NCI-H345 treated with DMSO at 0.1 percent for 48 hours (cell line): Measurements from ENCODE around the gene FYCO1.

Experiments used
- DNase-seq: peaks from one replicate; lab custom pipeline; 2025; ENCODE audit not compliant: unreplicated experiment; lab: John Stamatoyannopoulos, UW

The FYCO1 gene

DNA sequence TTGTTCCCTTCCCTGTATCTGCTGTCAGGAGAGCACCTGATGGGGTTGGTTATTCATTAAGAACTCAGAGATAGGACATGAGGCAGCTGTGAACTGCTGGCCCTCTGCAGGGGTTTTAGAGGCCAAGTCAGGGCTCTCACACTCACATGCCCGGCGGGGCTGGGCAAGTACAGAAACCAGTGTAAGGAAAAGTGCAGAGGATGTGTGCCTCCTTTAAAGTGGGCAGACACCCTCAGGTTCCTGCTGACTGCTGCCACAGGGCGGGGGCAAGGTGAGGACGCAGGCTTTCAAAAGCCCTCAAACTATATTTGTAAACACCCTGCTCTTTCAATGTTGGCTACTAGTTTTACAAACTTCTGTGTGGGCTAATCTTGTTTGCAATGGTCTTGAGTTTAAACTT, 30.0 kb downstream of the FYCO1 start:
- DNase-seq = no peak

DNA sequence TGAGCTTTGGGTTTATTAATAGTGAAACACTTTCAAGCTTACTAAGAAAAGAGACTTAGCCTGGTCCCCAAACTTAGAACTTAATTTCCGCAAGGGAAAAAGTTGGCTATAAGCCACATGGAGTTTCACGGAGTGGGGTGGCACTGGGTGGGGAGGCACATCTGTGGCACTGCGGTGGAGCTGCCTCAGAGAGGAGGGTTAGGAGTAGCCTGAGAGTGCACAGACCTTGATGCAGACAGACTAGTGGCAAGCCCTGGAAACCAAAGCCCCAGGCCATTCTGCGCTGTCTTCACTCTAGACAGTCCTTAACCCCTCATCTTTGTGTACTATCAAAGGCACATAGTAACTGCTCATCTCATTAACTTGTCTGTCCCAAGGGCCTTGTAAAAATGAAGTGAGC, 30.4 kb downstream of the FYCO1 start:
- no peak for DNase-seq

DNA sequence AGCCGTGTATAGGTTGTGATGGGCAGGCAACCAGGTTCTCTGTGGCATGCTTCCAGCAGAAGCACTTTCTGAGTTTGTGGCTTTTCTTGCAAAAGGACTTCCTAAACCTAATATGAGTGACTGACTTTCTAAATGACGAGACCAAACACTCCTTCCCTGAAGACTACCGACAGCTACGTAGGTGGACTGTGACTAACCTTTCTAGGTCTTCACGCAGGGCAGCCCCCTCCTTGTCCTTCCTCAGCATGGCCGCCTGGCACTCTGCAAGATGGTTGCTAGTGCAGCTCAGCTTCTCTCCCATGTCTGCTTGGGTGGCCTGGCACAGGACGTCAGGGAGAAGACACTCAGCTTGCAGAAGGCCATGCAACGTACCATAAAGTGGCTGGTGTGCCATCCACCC, 31.5 kb downstream of the FYCO1 start:
- no peak for DNase-seq

DNA sequence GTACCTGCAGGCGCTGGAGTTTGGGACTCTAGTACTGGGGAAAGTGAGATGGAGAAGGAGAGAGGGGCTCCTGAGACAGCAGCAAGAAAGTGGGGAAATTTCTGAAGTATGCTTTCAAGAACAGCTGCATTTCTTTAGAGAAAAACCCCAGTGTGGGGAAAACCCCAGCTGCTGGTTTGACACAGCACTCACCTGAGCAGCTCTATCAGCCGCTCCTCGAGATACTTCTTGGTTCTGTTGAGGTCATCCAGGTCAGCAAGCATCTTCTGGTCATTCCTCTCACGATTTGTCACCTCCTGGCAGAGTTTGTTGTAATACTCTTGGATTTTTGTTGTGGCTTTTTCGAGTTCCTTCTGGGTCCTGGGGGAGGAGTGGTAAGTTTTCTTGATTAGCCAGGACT, 33.6 kb downstream of the FYCO1 start:
- no peak for DNase-seq

DNA sequence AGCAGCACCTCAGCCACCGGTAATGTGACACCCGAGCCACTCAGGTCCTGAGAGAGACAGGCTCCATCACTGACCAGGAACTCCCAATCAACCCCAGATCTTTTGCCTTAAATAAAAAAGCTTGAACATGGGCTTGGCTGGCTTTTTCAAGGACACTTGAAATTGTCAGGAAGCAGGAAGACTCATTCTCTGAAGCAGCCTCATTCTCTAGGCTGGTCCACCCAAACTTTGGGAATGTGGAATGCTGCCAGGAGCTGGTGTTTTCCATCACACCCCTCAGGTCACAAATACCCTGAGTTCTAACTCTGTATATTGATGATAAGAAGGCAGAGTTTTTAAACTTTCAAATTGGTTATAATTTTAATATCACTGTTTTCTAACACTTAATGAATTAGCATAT, 35.3 kb downstream of the FYCO1 start:
- no peak for DNase-seq

DNA sequence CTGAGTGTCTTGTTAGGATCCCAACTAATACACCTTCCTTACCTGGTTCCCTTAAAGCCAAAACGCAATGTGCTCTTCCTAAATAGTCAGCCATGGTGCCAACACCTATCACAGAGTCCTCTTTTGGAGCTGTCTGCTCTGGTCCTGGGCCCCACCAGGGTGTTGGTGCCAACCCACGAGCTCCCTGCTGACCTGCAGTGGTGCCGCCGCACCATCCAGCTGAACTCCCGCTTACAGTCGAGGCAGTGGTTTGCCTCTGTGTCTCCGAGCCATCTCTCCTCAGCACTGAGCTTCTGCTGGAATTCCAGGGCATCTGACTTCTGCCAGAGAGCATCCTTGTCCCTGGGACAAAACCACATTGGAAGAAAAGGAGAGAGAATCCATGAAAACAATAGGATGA, 36.4 kb downstream of the FYCO1 start:
- DNase-seq = no peak

DNA sequence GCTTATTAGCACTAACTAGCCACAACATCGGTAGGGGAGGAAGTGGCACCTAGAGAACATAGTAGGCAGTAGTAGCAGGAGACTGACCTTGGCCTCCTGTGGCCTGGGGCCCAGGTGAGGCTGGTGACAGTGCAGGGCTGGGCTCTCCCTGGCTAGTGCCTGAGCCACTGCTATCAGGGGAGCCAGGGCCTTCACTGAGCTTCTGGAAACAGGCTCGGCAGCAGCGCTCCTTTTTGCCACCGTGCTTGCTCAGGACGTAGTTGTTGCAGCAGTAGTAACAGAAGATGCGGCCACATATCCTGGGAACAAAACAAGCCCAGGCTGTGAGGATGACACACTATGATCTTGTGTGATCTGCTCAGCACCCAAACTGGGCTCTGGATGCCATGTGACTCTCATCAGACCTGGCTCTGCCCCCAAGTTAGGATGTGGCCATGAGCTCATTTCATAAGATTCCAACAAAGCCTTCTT, 37.3 kb downstream of the FYCO1 start:
- DNase-seq = no peak

DNA sequence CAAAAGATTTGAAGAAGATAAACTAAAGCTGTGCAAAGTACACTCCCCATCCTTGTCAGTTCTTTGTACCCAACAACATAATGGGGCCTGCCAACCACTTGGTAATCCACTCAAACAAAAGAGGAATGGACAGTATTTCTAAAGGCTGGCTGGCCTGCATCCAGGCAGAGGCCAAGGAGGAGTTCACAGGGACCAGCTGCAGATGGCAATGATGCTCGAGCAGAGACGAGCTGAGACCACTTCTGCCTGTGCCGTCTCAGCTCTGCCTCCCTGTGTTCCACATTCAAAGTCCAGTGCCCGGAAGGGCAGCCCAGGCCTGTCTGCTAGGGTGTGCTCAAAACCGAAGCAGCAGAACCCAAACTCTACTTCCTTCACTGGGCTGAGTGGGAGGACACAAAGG, 38.0 kb downstream of the FYCO1 start:
- DNase-seq = no peak

DNA sequence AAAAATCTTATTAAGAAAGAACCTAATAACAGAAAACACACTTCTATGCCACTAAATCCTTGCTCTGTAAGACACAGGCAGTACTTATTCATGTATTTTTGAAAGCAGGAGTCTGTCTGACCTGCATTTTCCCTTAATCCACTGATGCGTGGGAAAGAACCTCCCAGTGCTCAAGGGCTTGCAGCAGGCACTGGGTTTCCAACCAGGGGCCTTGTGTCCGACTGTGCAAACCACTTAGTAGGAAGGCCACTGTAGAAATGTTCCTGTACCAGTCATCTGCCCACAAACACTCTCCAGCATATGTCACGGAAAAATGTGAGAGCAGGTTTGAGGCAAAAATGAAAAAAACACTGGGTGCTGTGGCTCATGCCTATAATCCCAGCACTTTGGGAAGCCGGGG, 39.9 kb downstream of the FYCO1 start:
- DNase-seq = no peak

DNA sequence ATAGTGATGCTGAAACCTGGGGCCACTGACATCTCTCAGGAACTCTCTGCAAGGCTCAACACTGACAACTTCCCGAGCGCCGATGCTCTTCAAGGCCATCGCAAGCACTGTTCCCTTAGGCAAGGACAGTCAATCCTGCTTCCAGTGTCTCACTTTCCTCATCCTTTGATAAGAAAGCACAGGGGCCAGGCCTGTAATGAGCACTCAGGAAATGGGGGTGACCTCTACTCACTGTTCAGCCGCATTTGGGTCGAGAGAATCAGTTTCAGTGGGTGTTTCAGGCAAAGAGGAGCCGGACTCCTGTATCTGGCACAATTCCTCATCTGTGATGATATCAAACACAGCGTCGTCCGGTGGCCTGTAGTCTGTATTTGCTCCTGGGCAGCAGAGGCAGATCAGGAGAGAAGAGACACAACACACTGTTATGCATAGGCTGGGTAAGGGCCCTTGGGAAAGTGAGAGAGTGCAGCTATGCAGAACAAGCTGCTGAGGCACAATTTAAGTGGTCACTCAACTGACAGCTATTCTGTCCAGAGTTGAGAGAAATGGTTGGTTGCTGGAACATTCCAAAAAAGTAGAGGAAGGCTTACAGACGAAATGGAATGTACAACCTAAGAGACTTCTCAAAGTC, 40.5 kb downstream of the FYCO1 start:
- no peak for DNase-seq

DNA sequence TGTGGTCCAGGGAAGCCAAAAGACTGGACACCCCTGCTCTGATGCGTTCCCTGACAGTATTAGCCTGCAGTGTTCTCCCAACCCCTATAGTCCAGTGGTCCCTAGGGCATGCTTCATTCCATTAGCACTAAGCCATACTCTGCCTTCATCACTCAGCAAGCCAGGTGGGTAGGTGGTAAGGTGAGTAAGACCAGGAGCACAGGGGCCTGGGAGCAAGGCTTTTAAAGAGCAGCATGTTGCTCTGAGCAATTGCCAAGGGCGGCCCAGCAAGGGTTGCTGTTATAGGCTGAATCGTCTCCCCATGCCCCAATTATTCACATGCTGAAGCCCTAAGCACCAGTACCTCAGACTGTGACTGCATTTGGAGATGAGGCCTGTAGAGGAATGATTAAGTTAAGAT, 41.3 kb downstream of the FYCO1 start:
- DNase-seq = no peak

DNA sequence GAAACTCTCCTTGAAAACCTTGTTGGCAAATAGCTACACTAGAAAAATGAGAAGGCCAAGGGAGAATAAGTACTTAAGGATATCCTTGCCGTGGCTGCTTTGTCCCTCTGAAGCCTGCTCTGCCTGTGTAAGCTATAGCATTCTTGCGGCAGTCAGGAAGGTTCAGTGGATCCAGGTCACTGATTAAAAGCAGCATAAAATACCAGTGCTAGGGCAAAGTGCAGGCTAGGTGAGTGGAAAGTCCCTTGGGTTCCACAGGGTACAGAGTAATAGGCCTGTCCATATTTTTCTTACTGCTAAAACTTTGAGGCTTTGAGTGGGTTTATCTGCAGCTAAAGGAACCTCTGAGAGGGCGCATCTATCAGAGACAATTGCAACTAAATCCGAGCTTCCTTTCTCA, 42.1 kb downstream of the FYCO1 start:
- DNase-seq = no peak

DNA sequence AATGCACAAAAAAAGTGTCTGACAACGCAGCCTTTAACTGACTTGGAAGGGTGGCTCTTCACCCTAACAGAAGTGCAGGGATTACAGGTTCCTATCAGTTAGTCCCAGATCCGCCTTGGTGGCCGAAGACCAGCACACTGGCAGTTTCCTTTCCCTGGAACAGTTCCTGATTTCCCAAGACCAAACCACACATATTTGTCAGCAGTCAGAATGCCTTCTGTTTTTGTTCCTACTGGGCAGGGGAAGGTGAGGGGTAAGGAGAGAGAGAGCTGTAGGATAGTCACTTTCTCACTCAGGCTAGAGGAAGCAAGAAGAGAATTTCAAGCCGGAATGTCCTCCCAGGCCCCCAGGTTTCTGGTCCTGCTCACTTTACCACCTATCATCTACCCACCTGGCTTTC, 43.2 kb downstream of the FYCO1 start:
- no peak for DNase-seq

DNA sequence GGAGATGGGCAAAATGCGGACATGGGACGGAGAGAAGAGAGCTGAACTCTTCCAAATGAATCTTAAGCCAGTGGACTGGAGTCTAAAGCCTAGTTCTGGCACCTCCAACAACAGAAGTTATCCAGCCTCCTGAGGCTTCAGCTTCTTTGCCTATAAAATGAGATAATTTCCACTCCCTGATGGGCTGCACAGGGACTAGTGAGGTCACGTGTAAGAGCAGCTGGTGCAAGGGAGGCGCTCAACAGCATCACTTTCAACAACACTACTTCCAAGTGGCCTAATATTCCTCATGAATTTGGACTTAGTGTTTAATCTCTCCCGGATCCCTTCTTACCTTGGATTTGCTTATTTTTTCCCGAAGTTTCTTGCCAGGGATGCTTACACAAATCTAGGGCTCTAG, 43.7 kb downstream of the FYCO1 start:
- no peak for DNase-seq

DNA sequence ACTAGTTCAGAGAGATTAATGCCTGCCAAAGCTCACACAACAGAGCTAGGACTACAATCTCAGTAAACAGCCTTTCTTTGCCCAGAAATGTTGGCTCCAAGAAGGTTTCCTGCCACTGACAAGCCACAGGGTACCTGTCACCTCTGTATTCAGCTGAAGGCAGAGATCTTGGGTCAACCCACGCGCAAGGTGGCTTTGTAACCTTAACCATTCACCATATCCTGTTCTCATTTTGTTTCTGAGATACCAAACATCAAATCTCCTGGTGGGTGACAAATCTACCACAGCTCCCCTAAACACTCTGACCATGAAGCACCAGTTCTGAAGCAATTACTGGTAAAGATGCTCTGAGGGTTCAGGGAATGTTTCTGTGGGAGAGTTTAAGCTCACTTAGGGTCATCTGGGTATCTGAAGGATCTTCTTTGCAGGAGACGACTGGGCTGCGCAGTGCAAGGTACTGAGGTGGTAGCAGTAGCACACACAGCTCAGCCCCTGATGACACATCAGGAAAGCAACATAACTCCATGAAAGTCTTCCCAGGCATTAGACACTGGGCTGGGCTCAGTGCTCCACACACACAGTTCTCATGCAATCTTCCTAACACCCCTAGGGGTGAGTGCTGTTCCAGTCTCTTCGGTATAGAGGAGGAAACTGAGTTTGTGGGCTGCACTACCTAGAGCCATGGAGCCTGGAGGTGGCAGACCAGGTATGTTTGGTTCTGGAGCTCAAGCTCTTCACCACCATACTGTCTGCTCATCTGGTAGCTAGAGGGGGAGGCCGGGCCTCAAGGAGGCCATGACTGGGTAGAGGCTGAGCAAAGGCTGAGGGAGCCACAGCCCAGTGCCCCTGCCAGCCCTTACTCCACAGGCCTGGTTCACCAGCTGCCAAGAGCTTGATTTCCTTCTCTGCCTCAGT, 44.7 kb downstream of the FYCO1 start:
- no peak for DNase-seq

DNA sequence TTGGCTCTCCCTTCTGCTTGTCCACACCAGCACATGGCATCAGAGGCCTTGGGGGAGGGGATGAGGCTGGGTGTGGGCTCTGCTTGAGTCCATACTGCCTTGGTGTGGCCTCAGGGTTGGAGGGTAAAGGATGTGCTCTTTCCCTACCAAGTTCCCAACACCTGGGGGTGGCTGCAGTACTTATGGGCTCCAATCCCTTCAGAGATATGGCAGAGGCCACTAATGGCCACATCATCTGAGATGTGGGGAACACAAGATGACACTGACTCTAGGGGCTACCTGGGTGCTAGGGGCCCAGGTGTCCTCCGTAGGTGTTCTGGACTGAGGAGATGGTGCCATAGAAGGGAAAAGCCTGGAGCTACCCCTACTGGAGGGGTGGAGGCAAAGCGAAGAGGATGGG, 45.5 kb downstream of the FYCO1 start:
- no peak for DNase-seq

DNA sequence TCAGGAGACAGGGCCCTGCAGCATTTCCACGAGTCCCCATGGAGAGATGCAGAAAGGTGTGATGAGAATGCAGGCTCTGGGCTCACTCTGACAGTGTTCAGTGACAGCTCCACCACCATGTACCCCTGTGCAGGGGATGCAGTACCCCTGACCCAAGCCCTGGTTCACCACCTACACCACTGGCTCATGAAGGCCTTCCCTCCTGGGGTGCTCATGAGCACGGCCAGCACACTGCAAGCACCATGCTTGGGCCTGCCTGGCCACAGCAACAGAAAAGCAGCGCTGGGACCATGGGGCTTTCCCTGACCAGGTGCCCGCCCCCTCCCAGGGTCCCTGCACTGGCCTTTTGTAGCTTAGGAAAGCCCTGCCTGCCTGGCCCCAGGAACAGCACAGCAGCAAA, 46.2 kb downstream of the FYCO1 start:
- DNase-seq = no peak

DNA sequence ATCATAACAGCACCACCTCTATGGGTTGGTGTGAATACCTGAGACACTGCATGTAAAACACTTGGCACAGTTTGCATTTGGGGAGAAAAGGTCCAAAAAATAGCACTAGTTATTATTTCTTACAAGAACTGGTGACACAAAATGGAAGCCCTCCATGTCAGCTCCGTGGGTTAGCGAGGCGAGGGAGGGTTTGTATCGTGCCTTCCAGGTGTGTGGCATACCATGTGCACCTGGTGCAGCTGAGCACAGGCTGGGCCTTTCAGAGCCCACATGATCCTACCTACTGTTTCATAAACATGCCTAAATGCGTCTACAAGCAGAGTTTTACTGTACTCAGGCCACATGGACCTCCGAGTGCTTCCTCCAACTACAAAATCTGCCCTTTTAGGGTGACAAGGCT, 46.7 kb downstream of the FYCO1 start:
- DNase-seq = no peak

DNA sequence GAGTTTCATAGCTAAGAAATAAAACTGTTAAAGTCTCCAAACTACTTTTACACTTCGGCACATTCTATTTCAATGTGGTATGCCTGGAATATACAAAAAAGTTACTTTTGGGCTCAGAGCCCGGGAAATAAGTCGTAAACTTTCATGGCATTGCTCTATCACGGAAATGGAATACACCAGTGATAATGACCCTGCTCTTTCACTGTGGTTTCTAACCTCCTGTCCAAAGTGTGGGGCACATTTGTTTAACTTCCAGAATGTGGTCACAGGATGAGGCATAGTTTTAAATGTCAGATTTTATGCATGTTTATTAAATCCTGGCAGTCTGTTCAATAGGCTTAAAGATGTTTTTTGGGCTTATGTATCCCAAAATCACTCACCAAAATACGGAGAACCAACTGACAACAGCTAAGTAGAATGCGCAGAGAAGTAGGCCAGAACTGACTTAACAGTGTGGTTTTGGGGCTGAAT, 47.3 kb downstream of the FYCO1 start:
- no peak for DNase-seq

DNA sequence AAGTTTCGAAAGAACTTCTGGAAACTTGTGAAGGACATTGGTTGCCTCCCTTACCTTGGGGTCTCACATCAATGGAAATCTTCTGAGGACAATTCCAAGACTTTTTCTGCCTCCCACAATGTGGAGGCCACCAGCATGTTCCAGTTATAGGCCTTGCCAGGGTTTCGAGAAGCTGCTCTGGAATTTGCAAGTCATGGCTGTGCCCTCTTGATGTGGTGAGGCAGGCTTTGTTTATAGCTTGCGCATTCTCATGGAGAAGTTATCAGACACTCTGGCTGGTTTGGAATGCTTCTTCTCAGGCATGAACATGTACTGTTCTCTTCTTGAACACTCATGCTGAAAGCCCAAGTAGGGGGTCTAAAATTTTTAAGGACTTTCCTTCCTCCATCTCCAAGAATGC, 48.3 kb downstream of the FYCO1 start:
- no peak for DNase-seq

DNA sequence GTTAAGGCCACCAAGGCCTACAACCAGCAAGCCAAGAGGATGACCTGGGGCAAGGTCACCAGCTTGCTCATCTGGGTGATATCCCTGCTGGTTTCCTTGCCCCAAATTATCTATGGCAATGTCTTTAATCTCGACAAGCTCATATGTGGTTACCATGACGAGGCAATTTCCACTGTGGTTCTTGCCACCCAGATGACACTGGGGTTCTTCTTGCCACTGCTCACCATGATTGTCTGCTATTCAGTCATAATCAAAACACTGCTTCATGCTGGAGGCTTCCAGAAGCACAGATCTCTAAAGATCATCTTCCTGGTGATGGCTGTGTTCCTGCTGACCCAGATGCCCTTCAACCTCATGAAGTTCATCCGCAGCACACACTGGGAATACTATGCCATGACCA, 48.7 kb downstream of the FYCO1 start:
- DNase-seq = no peak

DNA sequence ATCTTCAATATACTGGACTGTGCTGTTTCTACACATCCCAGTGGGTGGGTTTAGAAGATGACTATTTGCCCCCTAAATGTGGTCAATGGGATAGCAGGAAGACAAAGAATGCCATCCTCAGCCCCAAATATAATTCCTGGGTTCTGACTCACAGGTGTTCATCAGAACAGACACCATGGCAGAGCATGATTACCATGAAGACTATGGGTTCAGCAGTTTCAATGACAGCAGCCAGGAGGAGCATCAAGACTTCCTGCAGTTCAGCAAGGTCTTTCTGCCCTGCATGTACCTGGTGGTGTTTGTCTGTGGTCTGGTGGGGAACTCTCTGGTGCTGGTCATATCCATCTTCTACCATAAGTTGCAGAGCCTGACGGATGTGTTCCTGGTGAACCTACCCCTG, 49.3 kb downstream of the FYCO1 start:
- DNase-seq = no peak
